ACHN (cell line): ENCODE results near the gene UST.
"Not testable (repeated sequence)": the region's sequence is repeated elsewhere in the genome, so short reads cannot be mapped to it uniquely, and the experiment has no call there.

Source experiments
- DNase-seq: peaks from one replicate; pipeline ENCODE4 v3.0.0-alpha.2; 2015
- in situ Hi-C: cut with HindIII; loops from 2 replicates; pipeline ENCODE4 v1.10.0; 2017; ENCODE audit warnings: low sequenced_read_pairs, low pct_ligation_motif_present, low pct_unique_long_range_greater_than_20kb

UST gene

GRCh38 chr6:148947621-148948444 is 201.0 kb downstream of the UST start:
- in situ Hi-C loops: no loop called here
- peak; percentile 76 for DNase-seq

DNA sequence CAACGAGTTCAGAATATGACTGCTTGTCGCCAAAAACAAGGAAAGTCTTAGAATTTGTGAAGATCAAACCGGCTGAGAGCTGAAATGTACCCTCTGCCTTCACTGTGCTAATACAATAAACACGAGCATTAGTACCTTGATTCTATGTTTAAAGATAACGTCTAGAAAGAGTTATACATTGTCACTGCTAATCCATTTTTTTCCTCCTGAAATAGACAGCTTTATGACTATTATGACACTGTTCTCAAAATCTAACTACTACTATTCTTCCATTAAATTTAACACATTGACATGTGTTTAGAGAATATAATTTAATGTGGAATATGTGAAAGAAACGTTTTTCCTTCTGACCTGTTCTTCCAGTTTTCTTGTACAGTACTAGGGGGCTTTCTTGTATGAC is 204.8 kb downstream of the UST start:
- DNase-seq: no peak
- in situ Hi-C loops: no loop called here

- in situ Hi-C loops: no loop called here
- DNase-seq: no peak
These were observed 205.6 kb downstream of the UST start for GRCh38 chr6:148952147-148953035.

- in situ Hi-C loops: no loop called here
- DNase-seq: no peak
These were observed 207.6 kb downstream of the UST start for GRCh38 chr6:148954461-148954860.

DNA sequence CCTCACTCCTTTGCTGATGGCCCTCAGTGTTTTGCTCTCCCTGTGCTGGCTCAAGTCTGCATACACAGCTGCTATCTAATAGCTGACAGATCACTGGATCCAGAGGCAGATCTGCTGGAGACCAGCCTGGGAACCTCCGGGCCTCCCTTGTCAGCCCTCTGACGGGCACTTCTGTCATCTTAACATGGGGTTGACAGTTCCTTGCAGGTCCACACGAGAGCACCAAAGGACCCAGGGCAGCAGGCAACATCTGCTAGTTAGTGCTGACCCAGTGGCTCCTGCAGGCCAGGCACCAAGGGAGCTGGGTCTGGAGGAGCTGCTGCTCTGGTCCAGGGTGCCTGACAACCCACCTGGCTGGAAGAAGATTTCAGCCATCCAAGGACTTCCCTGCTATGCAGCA is 208.1 kb downstream of the UST start:
- DNase-seq: no peak
- in situ Hi-C loops: no loop called here

DNA sequence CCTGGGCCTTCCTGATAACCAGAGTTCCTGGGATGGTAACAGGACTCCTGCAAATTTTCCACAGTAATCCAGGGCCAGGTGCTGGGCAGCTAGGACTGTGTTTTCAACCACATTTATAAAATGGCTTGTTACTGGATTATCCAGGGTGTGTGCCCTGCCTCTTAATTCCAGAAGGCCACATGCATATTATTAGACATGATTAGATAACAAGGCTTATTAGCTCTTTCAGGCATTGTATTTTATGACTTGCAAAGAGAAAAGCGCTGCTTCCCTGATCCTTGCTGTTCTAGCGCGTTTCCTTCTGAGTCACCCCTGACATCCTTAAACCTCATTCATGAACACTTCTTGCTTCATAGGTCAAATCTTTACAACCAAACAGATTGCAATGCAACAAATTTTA is 208.6 kb downstream of the UST start:
- in situ Hi-C loops: no loop called here
- no peak for DNase-seq

DNA sequence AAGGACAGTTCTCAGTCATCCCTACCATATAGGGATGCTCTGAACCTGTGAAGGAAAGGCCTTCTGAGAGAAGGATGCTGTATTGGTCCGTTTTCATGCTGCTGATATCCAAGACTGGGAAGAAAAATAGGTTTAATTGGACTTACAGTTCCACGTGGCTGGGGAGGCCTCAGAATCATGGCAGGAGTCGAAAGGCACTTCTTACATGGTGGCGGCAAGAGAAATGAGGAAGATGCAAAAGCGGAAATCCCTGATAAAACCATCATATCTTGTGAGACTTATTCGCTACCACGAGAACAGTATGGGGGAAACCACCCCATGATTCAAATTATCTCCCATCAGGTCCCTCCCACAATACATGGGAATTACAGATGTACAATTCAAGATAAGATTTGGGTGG is 209.3 kb downstream of the UST start:
- DNase-seq, in situ Hi-C loops: not testable (repeated sequence)

DNA sequence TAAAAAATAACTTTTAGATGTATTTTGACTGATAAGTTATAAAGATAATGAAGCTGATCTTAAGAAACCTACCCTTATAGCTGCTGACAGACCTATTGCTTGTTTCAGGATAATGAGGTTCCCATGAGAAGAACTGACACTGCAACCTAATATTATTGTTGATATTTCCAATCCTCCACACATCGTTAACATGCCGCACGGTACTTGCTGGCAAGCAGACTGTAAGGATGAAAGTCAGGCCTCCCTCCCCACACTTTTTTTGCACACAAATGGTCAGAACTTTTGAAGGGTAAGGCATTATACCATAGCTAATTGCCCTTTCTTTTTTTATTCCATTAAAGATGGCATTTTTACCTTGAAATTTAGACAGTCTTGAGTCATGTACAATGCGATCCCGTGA is 210.9 kb downstream of the UST start:
- in situ Hi-C loops: no loop called here
- DNase-seq: no peak

DNA sequence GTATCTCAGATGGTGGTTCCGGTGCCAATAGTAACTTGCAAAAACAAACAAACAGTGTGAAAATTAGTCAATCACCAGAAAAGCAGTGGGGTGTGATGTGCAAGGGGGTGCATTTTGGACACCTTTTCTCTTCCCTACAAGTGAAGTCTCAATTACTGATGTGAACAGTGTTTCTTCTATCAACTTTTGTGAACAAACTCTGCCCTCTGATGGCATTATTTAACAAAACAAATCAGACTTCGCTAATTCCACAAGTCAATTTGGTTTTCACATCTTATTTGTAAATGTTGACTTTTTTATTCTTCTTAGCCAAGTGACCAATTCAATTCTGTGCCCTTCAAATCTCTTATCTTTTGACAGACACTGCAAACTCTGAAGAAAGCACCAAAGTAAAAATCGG is 212.2 kb downstream of the UST start:
- in situ Hi-C loops: no loop called here
- peak; percentile 3 for DNase-seq

DNA sequence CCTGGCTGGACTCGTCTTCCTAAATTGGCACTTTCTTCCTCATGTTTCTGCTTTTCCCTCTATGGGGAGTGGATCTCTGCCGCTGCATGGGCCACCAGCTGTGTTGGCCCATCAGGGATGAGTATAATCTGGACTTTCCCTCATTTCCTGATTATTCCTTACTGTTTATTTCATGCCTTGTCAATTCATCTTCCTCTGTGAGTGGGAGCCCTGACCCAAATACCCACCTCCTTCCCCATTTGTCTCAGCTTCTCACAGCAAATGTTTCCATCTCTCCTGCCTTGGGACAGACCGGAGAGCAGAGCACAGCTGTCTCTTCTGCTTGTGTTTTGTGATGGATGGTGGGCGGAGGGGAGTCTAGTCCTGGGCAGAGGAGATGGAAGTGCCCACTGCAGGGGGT is 212.7 kb downstream of the UST start:
- in situ Hi-C loops: no loop called here
- no peak for DNase-seq

DNA sequence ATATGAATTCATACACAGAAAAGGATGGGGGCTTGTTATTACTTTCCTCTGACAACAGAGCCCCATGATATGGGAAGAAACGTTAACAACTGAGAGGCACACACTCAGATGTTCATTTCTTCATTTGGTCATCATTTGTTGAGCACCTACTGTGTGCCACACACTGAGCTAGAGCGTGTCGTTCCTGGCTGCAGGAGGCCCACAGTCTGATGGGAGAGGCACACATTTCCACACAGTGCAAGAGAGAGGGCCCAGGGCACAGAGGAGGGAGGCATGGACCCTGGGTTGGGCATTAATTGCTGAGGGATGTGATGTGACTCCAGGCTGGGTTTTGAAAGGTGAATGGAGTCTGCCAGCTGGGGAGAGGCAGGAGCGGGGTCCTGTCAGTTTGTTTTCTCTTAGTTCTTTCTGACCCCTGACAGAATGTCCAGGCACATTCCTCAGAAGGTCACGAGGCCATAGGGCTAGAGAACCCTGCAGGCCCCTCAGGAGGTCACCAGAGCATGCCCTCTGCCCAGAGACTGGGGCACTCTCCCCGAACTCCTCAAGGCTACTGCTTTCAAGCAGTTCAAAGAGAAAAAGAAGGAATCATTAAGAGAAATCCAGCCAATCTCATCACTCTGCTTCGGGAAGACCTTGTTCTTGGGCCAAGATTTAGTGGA is 216.2 kb downstream of the UST start:
- in situ Hi-C loops: no loop called here
- DNase-seq: no peak

DNA sequence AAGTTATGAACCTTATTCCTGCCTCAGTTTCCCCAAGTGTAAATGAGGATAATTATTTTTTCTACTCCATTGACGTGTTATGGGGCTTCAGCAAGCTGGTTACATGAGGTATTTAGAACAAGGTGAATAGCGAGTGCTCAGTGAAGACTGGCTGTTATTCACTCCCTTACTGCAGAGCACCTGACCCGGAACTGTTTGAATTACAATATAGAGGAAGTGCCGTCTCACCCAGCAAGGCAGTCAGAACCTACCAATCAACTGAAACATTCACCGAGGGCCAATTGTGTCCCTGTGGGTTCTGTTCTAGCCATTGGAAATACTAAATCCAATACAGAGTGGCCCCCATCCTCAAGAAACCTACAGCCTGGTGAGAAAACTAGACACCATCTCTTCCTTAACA is 216.9 kb downstream of the UST start:
- no peak for DNase-seq
- in situ Hi-C loops: no loop called here

GRCh38 chr6:148964467-148964866 is 217.6 kb downstream of the UST start:
- in situ Hi-C loops: no loop called here
- DNase-seq: no peak

DNA sequence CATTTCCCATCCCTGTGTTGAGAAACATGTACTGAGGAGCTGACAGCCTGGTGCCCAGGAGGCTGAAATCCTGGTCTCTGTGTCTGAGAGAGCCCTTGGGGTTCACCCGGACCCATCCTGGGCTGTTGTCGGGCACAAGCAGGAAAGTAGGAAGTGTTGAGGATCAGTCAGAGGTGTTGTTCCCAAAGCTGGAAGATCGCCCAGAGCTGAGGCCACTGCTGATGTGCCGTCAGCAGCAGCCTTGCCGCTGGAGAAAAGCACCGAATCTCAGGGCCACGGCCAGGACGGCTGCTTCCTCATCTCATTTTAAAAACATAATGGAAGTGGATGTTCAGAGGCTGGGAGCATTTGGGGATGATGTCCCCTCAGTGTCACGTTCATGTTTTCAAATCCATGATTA is 218.5 kb downstream of the UST start:
- no peak for DNase-seq
- in situ Hi-C loops: no loop called here

GRCh38 chr6:148967011-148967520 is 220.2 kb downstream of the UST start:
- in situ Hi-C loops: no loop called here
- DNase-seq: no peak

GRCh38 chr6:148967541-148967956 is 220.7 kb downstream of the UST start:
- no peak for DNase-seq
- in situ Hi-C loops: no loop called here

GRCh38 chr6:148968771-148969602 is 222.2 kb downstream of the UST start:
- in situ Hi-C loops: no loop called here
- DNase-seq: no peak

GRCh38 chr6:148969603-148970061 is 222.8 kb downstream of the UST start:
- no peak for DNase-seq
- in situ Hi-C loops: no loop called here
